HuH-7.5 (cell line): ENCODE data around the gene IFNL4.
"Not testable (repeated sequence)": the region's sequence is repeated elsewhere in the genome, so short reads cannot be mapped to it uniquely, and the experiment has no call there.

Experiments used
- DNase-seq: peaks from one replicate; pipeline ENCODE4 v3.0.0; 2011; ENCODE audit warnings: low spot score

The IFNL4 gene

DNA sequence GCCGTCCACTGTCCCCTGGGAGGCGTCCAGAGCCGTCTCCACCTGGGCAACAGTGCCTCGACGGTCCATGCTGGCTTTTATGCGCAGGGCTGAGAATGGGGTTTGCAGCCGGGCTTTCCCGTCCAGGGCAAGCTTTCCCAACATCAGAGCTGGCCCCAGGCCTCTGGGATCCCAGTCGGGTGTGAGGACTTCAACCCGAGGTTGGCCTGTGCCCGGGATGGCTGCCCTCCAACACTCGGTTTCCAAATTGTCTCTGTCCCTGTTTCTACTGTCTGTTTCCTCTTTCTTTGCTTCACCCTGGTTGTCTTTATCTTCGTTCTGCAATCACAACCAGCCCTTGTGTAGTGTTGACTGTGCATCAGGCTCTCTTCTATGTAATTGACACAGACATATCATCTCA lies at the start of gene IFNL4:
Gene IFNL4 (minus strand): TSS at position 51 of the 400 bp plus-strand sequence.
- DNase-seq, result no peak

DNA sequence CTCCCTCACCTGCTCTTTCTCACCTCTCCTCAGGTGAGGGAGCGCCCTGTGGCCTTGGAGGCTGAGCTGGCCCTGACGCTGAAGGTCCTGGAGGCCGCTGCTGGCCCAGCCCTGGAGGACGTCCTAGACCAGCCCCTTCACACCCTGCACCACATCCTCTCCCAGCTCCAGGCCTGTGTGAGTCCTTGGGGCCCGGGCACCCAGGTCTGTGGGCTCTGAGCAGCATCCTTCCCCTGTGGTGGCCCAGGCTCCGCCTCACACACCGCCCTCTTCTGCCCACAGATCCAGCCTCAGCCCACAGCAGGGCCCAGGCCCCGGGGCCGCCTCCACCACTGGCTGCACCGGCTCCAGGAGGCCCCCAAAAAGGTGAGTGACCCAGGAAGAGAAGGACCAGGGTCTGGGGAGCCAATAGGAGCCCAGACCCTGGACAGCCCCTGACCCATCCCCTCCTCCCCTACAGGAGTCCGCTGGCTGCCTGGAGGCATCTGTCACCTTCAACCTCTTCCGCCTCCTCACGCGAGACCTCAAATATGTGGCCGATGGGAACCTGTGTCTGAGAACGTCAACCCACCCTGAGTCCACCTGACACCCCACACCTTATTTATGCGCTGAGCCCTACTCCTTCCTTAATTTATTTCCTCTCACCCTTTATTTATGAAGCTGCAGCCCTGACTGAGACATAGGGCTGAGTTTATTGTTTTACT lies 49.4 kb upstream of the IFNL4 start:
- no peak for DNase-seq

DNA sequence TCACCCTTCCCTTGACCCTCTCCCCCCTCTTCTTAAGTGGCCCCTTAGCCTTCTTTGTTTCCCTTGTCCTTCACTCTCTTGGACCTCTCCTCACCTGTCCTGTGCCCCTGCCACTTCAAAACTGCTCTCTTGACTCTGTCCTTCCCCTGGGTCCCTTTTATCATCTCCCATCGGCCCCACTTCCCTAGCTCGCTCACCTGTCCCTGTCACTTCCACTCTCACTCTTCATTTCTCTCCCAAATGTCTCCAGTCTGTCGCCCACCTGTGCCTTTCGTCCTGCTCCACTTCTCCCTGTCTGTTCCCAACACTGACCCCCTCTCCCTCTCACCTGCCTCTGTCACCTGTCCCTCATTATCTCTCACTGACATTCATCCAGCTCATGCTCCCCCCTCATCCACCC lies 48.2 kb upstream of the IFNL4 start:
- DNase-seq, result no peak

DNA sequence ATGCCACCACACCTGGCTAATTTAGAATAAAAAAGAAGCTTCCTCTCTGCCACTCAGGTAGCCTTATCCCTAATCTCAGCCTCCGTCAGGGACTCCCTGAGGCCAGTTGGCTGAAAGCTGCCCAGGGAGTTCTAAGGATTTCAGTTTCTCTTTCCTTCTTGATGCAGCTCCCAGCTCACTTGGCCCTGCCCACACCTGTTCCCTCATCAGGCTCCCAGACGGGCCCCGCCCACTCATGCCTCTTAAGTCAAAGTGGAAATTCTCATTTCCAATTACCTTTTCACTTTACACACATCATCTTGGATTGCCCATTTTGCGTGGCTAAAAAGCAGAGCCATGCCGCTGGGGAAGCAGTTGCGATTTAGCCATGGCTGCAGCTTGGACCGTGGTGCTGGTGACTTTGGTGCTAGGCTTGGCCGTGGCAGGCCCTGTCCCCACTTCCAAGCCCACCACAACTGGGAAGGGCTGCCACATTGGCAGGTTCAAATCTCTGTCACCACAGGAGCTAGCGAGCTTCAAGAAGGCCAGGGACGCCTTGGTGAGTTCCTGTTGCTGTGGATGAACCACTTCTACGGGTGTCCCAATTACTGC lies 47.5 kb upstream of the IFNL4 start, which contains the start of gene IFNL1:
Gene IFNL1 (plus strand): TSS at position 353 of the 591 bp plus-strand sequence. CDS start 15 bp downstream, at position 368.
- DNase-seq, result no peak

DNA sequence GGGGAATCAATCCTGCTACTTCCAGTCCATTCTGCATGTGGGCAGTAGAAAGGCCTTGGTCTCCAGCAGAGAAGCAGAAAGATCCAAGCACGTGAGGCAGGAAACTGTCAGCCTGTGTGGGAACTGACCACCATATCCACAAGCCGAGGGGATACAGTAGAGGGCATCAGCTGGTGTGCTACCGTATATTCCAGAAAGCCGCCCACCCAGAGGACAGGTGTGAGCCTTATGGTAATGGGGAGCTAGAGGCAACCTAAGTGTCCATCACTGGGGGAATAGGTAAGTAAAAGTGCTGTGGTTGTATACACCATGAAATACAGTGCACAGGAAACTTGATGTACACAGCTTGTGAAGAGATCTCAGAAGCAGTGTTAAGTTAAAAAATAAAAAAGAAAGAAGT lies 44.7 kb upstream of the IFNL4 start:
- DNase-seq, result no peak

DNA sequence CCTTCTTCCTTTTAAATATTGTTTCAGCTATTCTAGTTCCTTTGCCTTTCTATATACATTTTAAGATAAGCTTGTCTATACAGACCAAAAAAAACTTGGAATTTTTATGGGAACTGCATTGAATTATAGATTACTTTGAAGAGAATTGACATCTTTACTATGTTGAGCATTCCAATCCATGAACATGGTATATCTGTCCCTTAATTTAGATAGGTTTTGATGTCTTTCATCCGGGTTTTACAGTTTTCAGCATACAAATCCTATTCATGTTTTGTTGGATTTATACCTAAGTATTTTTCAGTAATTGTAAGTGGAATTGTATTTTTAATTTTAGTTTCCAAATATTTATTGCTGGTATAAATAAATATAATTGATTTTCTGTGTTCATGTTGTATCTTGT lies 35.4 kb upstream of the IFNL4 start:
- DNase-seq, result no peak

DNA sequence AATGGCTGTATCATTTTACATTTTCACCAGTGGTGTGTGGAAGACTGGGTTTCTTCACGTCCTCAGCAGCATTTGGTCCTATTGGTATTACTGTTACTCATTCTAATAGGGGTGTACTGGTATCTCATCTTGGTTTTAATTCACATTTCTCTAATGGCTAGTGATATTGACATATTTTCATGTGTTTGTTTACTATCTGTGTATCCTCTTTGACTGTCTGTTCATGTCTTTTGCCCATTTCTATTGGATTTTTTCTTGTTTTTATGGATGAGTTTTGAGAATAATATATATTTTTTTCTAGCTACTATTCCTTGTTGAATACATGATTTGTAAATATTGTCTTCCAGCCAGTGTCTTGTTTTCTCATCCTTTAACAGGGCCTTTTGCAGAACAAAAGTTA lies 33.4 kb upstream of the IFNL4 start:
- DNase-seq, result no peak

DNA sequence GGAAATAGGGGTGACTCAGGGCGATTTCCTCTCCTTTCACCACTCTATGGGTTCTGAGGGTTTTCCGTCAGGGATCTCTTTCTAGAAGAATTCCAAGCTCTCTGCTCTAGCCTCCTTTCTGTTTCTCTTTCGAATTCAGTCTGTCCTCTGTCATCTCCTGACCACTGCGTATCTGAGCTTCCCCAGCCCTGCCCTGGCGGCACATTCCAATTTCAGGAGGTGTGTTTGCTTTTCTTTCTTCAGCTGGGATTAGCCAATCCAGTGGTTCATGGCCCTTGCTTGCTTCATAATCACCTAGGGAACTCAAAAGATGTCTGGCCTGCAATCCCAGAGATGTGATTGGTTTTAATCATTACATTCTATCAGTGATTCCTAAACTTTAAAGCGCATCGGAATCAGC lies 28.9 kb upstream of the IFNL4 start:
- DNase-seq, result peak; percentile 71

DNA sequence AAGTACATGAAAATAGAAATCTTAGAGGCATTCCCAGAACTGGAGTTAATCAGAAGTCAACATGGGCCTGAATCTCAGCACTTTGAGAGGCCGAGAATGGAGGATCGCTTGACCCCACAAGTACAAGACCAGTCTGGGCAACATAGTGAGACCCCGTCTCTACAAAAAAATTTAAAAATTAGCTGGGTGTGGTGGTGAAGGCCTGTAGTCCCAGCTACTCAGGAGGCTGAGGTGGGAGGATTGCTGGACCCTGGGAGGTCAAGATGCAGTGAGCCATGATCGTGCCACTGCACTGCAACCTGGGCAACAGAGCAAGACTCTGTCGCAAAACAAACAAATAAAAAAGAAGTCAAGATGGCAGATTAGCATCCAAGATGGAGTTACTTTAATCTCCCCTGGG lies 28.1 kb upstream of the IFNL4 start:
- DNase-seq, result no peak

DNA sequence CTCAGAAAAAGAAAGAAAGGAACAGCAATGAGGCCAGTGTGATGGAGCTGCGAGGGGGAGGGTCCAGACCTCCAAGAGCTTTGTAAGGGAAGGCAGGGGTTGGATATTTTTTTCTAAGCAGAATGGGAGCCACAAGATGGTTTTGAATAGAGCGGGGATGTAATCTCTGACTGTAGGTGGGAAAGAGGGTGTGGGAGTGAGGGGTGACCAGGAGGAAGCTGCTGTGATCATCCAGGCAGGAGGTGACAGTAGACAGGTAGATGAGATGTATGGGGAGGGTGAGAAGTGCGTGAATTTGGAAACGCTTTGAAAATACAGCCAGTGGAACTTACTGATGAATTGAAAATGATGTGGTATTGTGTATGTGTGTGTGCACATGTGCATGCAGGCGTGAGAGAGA lies 26.9 kb upstream of the IFNL4 start:
- no peak for DNase-seq

DNA sequence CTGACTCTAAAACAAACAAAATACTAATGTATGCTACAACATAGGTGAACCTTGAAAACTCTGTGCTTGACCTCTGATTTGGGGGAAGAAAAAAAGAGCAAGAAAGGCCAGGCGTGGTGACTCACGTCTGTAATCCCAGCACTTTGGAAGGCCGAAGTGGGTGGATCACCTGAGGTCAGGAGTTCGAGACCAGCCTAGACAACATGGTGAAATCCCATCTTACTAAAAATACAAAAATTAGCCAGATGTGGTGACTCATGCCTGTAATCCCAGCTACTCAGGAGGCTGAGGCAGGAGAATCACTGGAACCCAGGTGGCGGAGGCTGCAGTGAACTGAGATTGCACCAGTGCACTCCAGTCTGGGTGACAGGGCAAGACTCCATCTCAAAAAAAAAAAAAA lies 25.2 kb upstream of the IFNL4 start:
- not testable (repeated sequence) for DNase-seq

DNA sequence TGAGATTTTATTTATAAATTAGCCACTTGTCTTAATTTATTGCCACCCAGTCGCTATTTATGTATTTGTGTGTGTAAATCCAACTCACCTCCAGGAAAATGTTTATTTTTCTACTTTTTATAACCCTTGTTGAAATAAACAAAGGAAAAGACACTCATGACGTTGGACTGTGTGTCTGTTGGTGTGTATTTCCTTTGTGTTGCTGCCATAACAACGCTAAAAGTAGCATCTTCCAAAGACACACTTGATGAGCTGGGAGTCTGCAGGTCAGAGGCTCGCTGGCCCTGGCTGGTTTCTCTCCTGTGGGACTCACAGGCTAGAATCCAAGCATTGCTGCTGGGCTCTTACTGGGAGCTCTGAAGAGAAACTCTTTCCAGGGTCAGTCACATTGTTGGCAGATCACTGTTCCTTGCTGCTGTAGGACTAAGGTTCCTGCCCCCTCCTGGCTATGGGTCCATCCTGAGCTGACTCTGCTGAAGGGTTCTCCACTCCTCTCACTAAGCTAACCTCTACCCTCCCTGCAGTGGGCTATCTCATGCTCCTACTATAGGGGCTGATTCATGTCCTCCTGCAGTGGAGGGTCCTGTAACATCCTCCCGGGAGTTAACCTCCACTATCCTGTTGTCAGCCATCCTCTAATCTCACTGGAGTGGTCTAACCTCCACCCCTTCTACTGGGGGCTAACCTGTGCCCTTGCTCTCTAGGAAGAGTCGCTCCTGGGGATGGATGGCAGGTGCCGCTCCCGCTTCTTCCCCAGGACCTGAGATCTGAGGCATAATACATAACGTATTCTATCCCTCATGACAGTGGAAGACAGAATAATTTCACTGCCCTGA lies 21.6 kb upstream of the IFNL4 start:
- no peak for DNase-seq

DNA sequence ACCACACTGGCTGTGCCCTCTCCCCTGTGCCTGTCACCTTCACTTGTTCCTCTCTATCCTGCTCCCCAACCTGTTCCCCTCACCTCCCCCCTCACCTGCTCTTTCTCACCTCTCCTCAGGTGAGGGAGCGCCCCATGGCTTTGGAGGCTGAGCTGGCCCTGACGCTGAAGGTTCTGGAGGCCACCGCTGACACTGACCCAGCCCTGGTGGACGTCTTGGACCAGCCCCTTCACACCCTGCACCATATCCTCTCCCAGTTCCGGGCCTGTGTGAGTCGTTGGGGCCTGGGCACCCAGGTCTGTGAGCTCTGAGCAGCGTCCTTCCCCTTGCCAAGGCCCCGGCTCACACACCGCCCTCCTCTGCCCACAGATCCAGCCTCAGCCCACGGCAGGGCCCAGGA lies 20.7 kb upstream of the IFNL4 start:
- not testable (repeated sequence) for DNase-seq

DNA sequence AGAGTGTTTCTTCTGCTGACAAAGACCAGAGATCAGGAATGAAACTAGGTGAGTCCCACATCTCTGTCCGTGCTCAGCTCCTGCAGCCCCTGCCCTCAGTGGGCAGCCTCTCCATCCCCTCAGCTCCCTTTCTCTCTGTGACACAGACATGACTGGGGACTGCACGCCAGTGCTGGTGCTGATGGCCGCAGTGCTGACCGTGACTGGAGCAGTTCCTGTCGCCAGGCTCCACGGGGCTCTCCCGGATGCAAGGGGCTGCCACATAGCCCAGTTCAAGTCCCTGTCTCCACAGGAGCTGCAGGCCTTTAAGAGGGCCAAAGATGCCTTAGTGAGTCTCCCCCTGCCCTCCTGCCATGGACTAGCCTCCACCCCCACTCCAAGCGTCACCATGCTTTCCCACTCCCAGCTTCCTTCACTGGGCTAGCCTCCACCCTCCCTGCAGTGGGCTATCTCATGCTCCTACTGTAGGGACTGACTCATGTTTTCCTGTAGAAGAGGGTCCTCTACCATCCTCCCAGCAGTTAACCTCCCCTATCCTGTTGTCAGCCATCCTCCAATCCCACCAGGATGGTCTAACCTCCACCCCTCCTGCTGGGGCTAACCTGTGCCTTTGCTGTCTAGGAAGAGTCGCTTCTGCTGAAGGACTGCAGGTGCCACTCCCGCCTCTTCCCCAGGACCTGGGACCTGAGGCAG lies 20.0 kb upstream of the IFNL4 start:
- not testable (repeated sequence) for DNase-seq

DNA sequence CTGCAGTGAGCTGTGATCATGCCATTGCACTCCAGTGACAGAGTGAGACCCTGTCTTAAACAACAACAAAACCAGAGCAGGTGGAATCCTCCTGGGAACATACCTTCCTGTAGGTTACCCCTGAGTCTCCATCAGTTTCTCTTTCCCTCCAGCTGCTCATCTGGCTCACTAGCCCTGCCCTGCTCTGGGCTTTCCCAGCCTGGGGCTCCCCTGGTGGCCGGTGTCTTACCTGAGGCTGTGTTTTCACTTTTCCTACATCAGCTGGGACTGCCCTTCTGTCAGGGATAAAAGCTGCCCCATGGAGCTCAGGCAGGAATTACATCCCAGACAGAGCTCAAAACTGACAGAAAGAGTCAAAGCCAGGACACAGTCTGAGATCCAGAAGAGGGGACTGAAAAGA lies 19.4 kb upstream of the IFNL4 start, which contains the start of gene IFNL2:
Gene IFNL2 (plus strand): TSS at position 312 of the 400 bp plus-strand sequence. CDS start 173 bp downstream, outside the sequence.
- DNase-seq, result not testable (repeated sequence)

DNA sequence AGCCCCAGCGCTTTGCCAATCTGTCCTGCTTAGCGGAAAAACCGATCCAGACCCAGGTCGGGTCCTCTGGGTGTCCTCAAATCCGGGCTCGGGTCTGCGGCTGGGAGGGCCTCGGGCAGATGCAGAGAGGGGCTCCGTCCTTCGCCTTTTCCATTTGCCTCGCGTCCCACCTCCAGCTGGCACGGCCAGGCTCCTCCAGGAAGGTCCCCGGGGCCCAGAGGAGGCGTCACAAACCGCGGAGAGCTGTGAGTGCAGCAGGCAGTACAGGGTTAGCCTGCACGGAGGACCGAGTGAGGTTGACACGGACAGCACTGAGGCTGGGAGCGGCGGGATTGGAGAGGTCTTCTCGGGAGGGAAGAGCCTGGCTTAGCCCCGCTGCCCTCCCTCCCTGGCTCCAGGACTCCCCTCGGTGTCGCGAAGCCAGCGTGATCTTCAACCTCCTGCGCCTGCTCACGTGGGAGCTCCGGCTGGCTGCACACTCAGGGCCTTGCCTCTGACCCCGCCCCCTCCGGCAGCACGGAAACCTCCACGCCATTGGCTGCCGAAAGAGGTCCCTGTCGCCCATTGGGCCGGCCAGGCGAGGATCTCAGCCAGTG lies 16.8 kb upstream of the IFNL4 start:
- DNase-seq, result no peak

DNA sequence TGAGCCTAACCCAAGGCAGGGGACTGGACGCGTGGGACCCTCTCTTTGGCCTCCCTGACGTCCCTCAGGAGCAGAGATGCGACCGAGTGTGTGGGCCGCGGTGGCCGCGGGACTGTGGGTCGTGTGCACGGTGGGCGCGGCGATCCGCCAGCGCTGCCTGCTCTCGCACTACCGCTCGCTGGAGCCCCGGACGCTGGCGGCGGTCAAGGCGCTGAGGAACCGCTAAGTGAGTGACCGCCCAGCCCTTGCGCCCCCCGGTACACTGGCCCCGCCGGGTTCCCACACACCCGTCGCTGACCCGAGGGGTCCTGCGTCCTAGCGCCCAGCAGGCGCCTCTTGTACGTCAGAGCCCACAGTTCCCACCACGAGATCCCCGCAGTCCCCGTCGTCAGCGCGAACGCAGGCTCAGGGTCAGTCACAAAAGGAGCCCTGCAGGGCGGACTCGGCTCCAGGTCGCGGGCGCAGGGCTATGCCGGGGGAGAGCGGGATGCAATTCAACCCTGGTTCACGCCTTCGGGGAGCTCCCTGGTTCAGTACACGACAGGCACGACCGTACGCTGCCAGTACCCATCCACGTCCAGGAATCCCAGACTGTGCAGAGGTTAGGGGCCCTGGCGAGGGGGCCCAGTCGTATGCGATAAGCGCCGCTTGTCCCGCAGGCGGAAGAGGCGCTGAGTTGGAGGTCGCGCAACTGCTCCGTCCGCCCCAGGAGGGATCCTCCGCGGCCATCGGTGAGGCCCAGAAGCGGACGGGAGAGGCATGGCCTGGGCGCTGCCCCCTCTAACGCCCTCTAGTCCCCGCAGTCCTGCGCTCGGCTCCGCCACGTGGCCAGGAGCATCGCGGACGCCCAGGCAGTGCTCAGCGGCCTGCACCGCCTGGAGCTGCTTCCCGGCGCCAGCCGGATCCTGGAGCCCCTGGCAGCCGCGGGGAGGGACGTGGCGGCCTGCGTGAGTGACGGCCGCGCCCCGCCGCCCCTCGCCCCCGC lies 15.9 kb upstream of the IFNL4 start:
- no peak for DNase-seq

DNA sequence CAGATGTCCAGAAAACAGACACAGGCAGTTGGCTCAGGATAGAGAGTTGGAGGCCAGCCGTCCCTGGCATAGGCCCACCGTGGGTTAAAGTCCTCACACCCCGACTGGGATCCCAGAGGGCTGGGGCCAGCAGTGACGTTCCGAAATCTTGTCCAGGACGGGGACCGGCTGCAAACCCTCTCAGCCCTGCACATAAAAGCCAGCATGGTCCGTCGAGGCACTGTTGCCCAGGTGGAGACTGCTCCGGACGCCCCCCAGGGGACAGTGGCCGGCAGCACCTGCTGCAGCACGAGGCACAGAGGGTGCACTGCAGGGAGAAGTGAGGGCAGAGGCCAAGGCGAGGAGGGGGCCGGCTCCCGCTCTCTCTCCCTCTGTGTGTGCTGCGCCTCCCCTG lies 15.3 kb upstream of the IFNL4 start:
- no peak for DNase-seq

DNA sequence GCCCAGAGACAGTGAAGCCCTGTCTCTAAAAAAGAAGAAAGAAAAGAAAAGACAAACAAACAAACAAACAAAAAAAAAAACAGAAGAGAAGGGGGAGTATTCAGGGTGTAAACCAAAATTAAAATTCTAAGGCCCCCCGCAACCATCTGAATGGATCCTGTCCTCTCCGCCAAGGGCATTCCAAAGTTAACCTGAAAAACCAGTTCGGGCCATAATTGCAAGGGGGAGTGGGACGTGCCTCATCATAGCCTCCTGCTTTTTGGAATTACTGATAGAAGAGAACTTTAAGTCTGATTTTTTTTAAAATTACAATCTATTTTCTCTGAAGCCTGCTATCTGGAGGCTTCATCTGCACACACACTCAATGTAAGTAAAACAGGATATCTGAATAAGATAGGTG lies 13.8 kb upstream of the IFNL4 start:
- no peak for DNase-seq

DNA sequence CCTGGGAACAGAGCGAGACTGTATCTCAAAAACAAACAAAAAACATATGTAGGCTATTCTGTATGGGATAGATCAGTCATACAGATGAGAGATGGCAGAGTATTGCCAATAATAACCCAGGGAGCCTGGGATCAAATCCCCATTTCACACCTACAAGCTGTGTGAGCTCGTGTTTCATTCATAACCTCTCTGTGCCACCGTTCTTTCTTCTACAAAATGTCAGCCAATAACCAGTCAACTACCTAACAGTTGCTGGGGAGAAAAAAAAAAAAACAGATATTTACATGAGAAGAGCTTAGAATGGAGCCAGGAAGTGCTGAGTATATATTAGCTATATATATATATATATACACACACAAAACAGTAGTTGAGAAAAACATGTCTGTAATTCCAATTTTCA lies 13.0 kb upstream of the IFNL4 start:
- no peak for DNase-seq

DNA sequence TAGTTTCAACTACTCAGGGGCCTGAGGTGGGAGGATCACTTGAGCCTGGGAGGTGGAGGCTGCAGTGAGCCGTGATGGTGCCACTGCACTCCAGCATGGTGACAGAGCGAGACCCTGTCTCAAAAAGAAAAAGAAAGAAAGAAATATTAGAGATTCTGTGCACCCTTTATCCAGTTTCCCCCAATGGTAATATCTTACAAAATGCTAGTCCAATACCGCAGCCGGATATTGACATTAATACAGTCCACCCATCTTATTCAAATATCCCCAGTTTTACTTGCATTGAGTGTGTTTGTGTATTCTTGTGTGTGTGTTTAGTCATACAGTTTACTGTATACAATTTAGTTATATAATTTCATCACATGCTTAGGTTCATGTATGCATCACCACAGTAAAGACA lies 8.6 kb upstream of the IFNL4 start:
- no peak for DNase-seq
